Measurements from ENCODE around the gene IHH.

The IHH gene

DNA sequence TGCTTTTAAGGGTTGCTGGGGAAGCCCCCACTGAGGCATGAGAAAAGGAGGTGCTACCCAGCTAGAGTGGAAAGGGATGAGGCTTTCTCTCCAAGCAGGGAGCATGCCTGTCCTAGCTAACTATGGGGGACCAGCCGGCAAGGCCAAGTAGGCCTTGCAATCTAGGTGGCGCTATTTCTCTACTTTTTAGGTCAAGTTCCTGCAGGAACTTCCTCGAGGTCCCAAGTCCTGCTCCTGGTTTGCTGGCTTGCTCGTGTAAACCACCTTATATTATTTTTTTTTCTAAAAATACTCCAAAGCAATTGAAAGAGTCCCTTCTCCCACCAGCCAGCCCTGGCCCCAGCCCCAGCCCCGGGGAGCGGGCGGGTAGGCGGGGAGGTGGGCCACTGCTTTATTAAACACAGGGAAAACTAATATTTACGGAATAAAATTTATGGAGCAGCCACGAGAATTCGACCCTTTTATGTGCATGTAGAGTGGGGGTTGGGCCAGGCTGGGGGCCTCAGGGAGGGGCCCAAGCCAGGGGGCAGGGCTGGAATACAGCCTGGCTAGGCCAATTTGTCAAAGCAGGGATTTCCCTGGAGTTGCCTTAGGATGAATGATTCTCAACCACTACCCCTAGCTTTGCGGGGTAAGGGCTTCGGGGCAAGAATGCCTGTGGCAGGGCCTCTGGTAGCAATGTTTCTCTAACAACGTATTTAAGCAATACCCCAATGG lies 12.8 kb upstream of the IHH start:
- DNase-seq: peak; percentile 21

GRCh38 chr2:219072741-219073250 lies 12.1 kb upstream of the IHH start:
- no peak for DNase-seq

GRCh38 chr2:219071131-219071816 lies 10.6 kb upstream of the IHH start:
- no peak for DNase-seq

DNA sequence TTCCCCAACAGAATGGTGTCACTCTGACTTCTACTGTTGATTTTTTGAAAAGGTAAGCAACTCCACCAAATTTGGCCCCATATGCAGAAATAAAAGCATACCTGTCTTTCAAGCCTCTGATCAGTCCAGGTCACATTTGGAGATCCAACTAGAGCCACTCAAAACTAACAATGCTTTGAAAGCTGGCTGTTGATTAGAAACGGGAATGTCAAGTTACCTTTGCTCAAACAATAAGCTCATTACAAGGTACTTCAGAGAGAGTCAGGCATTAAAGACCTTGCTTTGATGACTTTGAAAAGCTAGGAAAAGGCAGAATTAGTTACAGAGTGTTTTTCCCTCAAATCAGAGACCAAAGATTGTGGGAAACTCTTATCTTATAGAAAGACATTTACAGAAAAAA lies 4.8 kb upstream of the IHH start:
- no peak for DNase-seq

DNA sequence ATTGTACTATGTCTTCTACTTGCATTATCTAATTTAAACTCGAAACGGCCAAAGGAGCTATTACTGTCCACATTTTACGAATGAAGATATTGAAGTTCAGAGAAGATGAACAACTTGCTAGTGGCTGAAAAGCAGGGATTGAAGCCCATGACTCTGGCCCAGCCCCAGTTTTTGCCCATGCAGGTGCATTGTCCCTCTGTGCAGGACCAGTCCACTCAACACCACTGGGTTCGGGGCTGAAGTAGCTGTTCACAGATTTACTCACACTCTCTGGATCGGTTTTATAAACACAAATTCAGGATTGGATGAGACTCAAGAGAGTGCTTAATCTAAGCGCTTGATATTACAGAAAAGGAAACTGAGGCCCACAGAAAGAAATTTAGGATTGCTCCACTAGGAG lies 1.4 kb upstream of the IHH start:
- no peak for DNase-seq

DNA sequence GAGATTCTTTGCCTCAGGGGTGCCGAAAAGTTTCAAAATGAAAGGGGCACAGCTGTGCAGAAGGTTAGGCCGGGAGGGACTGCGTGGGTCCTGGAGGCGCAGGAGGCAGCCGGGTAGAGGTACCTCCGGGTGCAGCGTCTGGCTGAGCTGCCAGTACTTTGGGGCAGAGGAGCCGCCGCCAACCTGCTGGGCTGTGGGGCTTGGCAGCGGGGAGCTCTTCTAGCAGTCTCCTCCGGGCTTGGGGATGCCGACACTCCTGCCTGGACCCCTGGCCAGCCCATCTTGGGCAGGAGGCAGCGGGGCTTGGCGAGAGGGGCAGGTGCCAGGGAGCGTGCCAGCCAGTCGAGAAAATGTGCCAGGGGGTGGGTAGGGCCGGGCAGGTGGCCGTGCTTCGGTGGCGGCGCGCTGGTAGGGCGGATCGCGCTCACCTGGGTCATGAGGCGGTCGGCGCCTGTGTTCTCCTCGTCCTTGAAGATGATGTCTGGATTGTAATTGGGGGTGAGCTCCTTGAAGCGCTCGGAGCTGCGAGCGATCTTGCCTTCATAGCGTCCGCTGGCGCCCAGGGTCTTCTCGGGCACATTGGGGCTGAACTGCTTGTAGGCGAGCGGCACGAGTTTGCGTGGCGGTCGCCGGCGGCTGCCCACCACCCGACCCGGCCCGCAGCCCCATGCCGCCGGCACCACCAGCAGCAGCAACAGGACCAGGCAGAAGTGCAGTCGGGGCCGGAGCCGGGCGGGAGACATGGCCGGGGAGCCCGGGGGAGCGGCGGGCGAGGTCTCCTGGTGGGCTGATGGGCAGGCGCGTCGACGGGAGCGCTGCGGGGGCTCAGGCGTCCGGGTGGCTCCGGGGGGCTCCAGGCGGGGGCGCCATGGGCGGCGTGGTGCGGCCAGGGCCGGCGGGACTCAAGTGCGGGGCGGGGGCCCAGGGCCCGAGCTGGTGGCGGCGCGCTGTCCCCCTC lies 717 bp downstream of the IHH start:
- DNase-seq: no peak

GRCh38 chr2:219059375-219059724 lies 1.4 kb downstream of the IHH start:
- no peak for DNase-seq

DNA sequence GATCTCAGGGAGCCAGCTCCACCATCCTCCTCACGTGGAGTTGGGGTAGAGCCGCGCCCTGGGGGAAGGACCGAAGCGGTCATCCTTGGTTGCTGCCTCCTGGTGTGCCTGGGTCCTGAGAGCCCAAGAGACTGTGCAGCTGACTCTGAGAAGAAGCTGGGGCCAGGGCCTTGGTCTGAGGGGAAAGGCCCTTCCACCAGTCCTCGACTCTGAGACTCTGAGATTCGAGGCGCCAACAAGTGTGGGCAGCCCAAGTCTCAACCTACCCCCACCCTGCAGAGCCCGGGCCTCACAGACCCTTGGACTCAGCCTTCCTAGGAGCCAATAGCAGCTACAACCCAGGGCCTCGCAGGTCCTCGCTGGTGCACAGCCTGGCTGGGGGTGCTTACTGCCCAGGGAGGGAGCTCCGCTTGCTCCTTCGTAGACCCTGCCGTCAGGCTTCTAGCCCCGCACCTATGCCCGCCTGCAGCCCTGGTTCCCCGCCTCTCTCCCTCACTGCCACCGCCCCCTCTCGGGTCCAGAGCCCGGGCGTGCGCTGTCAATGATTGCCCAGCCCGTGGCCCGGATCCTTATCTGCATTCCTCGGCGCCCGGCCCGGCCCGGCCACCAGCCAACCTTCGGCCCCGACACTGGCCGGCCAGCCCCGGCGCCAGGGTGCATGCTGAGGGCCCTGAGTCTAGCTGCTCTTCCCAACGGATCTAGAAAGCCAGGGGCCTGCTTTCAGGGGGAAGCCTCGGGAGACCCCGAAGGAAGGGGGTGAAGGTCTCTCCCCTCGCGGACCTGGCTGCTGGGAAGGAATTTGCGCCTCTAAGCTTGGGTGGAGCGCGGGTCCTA lies 2.0 kb downstream of the IHH start:
- DNase-seq: no peak

GRCh38 chr2:219057709-219058540 lies 2.8 kb downstream of the IHH start:
- DNase-seq: peak; percentile 64

DNA sequence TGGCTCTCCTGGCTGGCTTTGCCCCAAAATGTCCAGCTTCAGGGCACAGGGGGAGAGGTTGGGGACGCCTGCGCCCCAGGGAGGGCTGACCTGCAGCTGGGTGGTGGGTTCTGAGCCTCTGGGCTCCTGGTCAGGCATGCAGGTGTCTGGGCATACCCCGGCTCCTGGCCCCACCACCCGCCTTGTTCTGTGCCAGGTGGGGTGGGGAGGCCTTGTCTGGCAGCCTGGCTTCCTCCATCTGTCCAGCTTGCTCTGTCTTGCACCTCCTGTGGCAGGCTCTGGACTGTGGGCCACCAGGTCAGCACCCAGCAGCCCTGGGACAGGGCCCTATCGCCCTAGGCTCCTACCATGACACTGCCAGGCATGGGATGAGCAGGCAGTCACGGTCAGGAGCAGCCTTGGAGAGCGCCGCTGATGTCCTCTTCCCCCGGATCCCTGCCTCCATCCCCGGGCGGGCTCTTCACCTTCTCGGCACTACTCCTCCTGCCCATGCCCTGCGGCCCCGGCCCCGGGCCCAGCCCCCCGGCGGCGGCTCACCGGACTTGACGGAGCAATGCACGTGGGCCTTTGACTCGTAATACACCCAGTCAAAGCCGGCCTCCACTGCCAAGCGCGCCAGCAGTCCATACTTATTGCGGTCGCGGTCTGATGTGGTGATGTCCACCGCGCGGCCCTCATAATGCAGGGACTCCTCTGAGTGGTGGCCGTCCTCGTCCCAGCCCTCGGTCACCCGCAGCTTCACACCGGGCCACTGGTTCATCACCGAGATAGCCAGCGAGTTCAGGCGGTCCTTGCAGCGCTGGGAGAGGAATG lies 3.6 kb downstream of the IHH start:
- no peak for DNase-seq

DNA sequence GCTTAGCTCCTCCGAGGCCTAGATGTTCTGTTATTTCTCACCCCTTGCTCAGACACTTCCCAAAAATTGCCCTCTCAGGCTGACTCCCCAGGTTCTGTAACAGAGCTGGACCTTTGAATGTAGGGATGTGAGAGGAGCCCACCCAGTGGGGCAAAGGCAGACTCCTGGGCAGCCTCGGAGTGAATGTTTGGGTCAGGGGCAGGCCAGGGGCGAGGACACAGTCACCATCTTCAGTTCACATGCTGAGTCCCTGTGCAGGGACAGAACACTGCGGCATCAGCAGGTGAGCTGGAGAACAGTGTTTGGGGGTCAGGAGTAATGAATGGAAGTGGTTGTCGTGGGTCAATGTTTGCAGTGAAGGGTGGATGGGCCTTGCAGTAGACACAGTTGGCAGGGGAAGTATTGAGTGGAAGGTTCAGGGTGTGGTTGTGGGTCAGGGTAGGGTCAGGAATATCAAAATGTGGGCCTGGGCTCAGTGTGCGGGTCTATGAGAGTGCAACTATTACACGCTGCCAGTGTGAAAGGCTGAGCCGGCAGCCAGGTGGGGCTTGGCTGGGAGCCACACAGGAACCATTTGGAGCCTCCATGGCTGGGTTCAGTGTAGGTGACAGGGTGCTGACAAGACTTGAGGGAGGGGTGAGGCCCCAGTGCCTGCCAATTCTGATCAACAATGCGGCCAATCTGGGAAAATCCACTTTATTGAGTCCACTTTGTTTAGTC lies 4.4 kb downstream of the IHH start:
- no peak for DNase-seq

- DNase-seq: no peak
Measured at GRCh38 chr2:219054956-219055903, 5.5 kb downstream of the IHH start.

- no peak for DNase-seq
Measured at GRCh38 chr2:219049282-219049681, 11.4 kb downstream of the IHH start.

- no peak for DNase-seq
Measured at GRCh38 chr2:219045937-219046550, 14.7 kb downstream of the IHH start.

- DNase-seq: no peak
Measured at GRCh38 chr2:219042750-219043149, 18.0 kb downstream of the IHH start.

- no peak for DNase-seq
Measured at GRCh38 chr2:219042157-219042556, 18.6 kb downstream of the IHH start.

- no peak for DNase-seq
Measured at GRCh38 chr2:219041252-219041651, 19.5 kb downstream of the IHH start, which contains the start of gene CFAP65. Gene CFAP65, minus strand, starts transcription at chr2:219041516. Its CDS starts 2,468 bp downstream, at chr2:219039048.

DNA sequence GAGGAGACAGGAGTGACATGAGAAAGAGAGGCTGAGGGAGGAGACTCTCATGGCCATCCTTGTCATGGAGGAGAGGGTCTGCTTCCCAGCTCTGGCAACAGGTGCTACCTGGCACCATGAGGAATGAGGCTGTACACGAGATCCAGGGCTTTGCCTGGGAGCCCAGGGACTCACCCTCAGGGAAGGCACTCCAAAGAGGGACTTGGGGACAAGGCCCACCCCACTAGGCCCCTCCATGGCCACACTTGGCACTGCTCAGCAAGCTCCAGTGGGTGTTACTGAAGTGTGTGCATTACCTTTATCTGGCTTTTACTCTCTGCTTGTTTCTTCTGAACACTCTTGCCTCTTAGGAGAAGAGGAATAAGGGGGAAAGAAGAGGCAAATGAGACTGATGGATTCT lies 22.1 kb downstream of the IHH start:
- no peak for DNase-seq
